SU-DHL-6 (cell line): ENCODE data around the gene MITF.

Experiments used
- CTCF ChIP-seq: fragments of 200-600 bp; sonication (generic); IDR thresholded peaks from one replicate; pipeline ENCODE4 v1.5.1; 2017; ENCODE audit warnings: antibody characterized with exemption, mild to moderate bottlenecking, low read length, moderate library complexity; ENCODE audit not compliant: insufficient read depth, poor library complexity, severe bottlenecking
- EZH2phosphoT487 ChIP-seq: fragments of 200-600 bp; sonication (generic), shearing (Covaris generic); conservative IDR thresholded peaks from 2 replicates; pipeline ENCODE4 v1.6.1; 2018; ENCODE audit warnings: mild to moderate bottlenecking, antibody characterized with exemption, low read length, moderate library complexity, mixed read lengths

- no peak for TF ChIP-seq CTCF
- TF ChIP-seq EZH2phosphoT487: no peak
These were observed 23.5 kb downstream of the MITF start for GRCh38 chr3:69762768-69763229.
